Hematopoietic multipotent progenitor cell treated with erythropoietin and hydrocortisone succinate and interleukin-3 and kit ligand, for 8 days (in vitro differentiated cells): ENCODE results near the gene CMKLR1.
A peak's percentile ranks its signal among the peaks of the same experiment; 100 is the strongest.

Experiments
- DNase-seq: peaks from one replicate; pipeline ENCODE4 v3.0.0-alpha.2; 2015

Gene CMKLR1

GRCh38 chr12:108361606-108362005 lies 22.5 kb upstream of the CMKLR1 start:
- no peak for DNase-seq

GRCh38 chr12:108360487-108360886 lies 21.4 kb upstream of the CMKLR1 start:
- no peak for DNase-seq

DNA sequence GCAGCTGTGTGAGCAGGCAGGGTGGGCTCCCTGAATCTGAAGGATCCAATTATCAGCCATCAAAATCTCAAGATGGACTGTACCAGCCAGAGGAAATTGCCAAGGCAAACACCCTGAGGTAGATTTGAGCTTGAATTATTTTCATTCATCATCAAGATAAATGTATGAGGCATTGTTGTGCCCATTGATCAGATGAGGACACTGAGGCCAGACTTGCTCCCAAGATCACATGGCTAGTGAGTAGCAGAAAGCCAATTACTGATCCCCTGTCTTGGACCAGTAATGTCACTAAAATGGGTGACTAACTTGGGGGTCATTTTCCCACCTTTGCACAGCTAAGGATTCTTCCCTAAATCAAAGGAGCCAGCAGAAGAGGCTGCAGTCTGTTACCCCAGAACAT lies 20.9 kb upstream of the CMKLR1 start:
- DNase-seq: no peak

DNA sequence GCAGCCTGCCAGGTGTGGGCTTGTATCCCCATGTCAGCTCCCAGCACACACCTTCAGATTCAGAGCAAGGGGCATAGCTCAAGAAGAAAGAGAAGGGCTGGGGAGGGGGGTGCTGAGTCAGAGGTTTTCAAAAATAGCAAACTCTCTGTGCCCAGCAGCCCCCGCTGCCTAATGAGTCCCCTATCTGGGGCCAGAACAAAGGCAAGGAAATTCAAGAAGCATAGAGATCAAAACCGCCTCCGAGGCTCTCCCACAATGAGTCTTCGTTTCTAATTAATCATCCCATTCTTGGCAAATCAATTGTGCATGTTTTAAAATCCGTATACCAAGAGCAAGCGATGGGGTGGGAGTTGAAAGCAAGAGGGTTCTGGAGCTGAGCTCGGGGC lies 19.5 kb upstream of the CMKLR1 start:
- DNase-seq: no peak

DNA sequence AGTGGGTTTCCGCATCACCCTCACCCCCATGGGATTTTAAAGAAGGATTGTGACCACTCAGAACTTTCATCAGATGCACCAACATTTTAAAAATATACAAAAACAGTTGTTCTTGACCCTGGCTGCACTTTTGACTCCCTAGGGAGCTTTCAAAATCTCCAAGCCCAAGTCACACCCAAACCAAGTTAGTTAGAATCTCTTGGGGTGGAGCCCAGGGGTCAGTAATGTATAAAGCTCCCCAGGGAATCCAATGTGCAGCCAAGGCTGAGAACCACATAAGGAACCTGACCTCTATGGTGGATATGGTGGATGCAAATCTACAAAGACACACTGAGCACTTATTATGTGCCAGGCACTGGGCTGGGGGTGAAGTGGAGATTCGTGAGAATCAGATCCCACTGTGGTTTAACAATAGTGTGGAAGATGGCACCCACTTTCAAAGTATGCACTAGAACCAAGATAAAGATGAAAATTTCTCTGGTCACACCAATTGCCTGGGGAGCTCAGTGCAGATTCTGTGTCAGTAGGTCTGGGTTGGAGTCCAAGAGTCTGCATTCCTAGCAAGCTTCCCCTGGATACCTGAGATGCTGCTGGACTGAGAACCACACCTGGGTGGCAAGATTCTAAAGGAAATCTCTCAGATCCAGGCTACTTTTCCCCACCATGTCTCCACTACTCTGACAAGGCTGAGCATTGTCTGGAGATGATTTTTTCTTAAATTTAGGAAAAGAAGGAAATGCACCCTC lies 18.9 kb upstream of the CMKLR1 start:
- DNase-seq: no peak

GRCh38 chr12:108356835-108357806 lies 18.0 kb upstream of the CMKLR1 start:
- no peak for DNase-seq

DNA sequence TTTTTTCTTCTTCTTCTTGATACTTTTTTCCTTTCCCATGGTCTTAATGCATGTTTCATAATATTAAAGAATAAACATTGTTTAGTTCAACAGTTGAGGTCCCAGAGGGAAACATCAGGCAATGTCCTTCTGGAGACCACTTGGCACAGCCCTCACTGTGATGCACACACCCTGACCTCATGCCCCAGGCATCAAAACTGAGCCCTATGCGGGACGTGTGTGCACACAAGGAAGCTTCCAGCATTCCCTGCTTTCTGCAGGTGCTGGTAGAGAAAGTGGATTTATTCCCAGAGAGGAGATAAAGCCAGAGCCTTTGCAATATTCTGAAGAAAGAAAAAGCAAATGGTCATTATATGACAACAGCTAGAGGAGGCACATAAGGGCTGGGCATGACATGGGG lies 16.0 kb upstream of the CMKLR1 start:
- no peak for DNase-seq

DNA sequence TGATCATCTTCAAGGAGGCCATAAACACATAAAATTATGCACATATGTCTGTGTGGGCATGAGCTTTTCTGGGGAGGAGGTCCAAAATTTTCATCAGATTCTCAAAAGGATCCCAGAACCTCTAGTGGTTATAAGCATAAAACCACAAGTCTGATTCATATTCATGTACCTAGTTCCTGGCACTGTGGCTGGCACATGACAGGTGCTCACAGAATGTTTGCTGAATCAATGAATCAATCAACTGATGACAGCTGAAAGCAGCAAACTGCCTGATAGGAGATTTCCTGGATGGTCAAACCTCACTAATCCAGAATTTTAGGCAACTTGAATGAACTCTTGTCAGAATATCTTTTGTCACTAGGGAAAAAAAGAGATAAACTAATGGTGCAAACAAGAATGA lies 13.5 kb upstream of the CMKLR1 start:
- no peak for DNase-seq

- DNase-seq: no peak
Measured at GRCh38 chr12:108350511-108350910, 11.4 kb upstream of the CMKLR1 start.

DNA sequence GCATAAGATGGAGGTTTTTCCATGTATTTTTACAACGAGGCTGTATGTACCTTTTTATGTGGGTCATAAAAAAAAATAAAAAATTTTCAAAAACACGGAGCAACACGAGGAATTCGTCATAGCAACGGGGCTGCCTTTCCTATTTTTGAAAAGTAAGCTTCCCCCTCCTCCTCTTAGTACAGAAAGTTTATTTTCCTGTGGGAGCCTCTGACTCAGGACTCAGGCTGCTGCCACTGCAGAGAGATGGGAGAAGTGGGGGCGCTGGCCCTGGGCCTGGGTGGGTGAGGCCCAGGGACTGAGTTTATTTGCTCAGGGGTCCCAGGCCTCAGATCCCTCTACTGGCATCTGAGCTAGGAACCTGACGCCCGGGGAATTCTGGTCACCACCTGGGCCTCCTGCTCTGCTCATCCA lies 10.2 kb upstream of the CMKLR1 start:
- DNase-seq: no peak

GRCh38 chr12:108348842-108349241 lies 9.7 kb upstream of the CMKLR1 start:
- no peak for DNase-seq

DNA sequence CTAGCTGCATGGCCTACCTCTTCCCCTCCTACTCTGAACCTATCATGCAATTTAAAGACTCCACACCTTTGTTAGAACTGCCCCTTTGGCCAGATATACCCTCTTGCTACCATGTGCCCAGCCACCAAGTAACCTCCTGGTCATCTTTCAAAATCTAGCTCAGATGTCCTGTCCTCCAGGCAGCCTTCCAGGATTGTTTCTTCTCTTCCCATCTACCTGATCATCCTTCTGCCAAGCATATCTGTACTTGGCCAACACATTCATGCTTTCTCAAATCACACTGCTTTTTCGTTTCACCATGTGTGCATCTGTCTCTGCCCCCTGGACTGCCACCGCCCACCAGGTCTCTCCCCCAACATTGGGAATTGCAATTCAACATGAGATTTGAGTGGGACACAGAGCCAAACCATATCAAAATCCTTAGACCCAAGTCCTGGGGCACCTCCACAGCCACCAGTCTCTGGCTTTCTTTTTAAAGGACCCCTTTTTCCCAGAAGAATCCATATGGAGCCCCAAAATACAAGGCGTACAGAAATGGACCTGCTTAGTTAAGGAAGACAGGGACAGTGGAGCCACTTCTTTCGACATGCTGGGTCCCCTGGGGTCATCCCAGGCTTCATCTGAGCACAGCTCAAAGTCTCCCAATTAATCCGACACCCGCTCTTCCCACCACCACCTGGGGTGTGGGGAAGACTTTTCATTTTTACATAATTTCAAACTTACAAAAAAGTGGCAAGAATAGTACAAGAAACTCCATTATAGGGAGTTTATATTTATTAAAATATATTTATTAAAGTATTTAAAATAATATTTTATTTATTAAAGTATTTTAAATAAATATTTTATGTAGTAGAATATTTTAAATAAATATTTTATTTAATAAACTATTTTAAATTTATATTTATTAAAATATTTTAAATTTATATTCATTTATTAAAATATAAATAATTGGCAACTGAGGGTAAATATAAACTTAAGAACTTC lies 7.9 kb upstream of the CMKLR1 start:
- DNase-seq: no peak

- no peak for DNase-seq
Measured at GRCh38 chr12:108345716-108346633, 6.9 kb upstream of the CMKLR1 start.

- DNase-seq: no peak
Measured at GRCh38 chr12:108342985-108343384, 3.9 kb upstream of the CMKLR1 start.

DNA sequence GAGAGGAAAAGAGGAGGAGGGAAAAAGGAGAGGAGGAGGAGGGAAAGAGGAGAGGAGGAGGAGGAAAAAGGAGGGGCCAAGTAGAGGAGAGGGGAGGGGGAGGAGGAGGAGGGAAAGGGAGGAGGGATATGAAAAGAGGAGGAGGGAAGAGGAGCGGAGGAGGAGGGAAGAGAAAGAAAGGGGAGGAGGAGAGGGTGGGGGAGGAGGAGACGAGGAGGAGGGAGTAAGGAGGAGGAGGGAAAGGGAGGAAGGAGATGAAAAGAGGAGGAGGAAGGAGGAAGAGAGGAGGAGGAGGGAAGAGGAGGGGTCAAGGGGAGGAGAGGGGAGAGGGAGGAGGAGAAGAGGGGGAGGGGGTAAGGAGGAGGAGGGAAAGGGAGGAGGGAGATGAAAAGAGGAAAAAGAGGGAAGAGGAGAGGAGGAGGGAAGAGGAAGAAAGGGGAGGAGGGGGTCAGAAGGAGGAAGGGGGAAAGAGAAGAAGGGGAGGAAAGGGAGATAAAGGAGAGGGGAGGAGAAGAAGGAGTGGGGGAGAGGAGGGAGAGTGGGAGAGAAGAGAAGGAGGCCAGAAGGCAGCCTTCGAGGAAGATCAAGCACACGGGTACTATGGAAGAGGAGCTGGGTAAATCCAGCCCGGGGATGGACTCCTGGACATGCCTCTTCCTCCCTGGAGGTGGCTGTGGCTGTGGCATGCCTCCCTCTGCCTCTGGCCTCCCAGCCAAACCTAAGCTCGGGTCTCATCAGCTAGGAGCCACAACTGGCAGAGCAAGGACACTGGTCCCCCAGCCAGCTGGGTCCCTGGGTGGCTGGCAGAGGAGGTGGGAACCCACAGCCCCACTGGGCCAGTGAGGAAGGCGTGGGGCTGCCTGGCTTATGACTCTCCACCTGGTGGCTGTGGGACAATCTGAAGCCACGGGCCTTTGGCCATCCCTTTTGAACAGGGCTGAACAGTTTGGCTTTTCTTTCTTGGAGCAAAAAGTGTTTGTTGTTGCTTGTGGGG lies 3.0 kb upstream of the CMKLR1 start:
- DNase-seq: no peak

GRCh38 chr12:108341356-108341755 lies 2.2 kb upstream of the CMKLR1 start:
- DNase-seq: no peak

- DNase-seq: no peak
Measured at GRCh38 chr12:108340037-108340436, 926 bp upstream of the CMKLR1 start.

GRCh38 chr12:108337235-108338223 lies 1.6 kb downstream of the CMKLR1 start:
- DNase-seq: peak; percentile 88
